Measurements from ENCODE around the gene KLHL10. TPM values are rescaled to one million over a fixed set of nuclear protein-coding genes. Genes with fewer than 3 reads are reported as not detected.

Gene KLHL10
- total RNA-seq, 1 experiment from 2014 or later, result not detected

DNA sequence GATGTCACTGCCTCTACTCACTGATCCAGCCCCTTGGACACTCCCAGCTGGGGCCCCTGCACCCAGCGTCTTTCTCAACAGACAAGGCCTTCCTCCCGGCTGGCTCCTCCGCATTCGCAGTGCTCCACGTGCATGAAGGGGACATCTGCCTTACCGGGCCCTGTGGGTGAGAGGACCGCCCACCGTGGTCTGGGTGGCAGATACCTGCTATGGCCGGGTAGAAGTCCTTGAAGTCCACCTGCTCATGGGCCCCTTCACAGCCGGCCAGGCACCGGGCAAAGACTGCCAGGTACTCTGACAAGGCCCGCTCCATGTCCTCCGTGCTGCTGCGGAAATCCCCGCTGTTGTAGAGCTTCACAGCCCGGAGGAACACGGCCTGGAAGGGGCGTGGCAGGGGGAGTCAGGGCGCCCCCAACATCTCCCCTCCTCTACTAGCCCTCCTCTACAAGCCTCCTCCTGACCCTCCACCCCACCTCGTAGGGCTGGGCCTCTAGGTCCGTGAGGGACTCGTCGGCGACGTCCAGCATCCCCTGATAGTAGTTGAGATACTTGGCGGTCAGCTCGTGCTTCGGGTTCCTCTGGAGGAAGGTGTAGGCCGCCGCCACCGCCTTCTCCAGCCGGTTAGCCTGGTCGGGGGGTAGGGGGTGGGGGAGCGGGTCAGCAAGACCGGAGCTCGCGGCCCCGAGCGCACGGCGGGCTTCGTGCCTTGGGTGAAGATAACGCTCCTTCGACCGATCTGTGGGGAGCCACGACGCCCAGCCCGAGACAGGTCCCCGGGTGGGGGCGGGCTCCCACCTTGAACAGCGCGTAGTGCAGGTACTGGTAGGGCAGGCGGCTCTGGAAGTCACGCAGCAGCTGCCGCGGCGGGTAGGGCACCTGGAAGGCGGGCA is 26.7 kb upstream of the KLHL10 start:
- no peak for DNase-seq
- no peaks in the 10 kb centered on the region for H3K9me3 ChIP-seq (replicated peaks)
- no peaks in the 10 kb centered on the region for H3K27me3 ChIP-seq
- no peak overlapping the region; the same call in 1 of the 2 replicates for H3K27ac ChIP-seq
- H3K4me1 ChIP-seq, result no peaks in the 10 kb centered on the region
- H3K36me3 ChIP-seq, result 0 out of 2 replicates have a peak, but pooled peaks cover 3% of the 10 kb centered on the region
- peak overlapping the region; percentile 72 for H3K4me3 ChIP-seq

DNA sequence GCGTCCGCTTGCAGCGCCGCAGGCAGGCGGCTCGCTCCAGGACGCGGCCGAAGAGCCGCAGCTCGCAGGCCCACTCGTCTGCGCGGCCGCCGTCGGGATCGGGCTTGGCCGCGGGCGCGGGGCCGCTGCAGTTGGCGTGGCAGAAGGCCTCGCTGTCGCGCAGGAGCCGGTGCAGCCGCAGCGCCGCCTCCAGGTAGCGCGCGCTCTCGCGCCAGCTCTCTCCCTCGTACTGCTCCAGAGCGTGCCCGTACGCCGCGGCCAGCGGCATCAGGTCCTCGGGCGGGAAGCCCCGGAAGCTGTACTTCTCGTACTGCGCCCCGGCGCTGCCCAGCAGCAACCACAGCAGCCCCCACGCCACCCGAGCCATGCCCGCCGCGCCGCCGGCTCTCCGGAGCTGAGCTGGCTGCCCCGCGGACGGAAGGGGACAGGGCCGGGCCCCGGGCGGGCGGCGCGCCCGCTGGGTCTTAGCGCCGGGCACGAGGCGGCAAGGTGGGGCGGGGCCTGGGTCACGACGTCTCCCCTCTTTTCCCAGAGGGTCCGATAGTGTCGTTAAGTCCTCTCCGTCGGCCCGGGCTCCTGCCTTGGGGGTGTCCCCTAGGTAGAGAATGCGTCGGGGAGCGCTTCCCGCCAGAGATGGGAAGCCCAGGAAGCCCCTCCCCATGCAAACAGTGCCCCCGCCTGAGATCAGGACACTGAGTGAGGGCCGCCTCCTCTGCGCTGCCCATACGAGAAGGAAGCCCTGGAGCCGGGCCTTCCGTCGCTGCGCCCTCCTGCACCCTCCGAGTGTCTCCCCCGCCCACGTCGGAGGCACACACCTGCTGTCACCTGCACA is 25.9 kb upstream of the KLHL10 start, which contains the start of gene P3H4:
Gene P3H4 (minus strand): TSS at position 401 of the 832 bp plus-strand sequence. CDS start 34 bp downstream, at position 367.
- no peaks in the 10 kb centered on the region for H3K9me3 ChIP-seq (replicated peaks)
- 0 out of 2 replicates have a peak, but pooled peaks cover 3% of the 10 kb centered on the region for H3K36me3 ChIP-seq
- H3K4me3 ChIP-seq, result peak within 1 kb of the TSS; percentile 72
- peak; percentile 71 to 78 for DNase-seq
- H3K4me1 ChIP-seq, result no peaks in the 10 kb centered on the region
- H3K27ac ChIP-seq, result peak within 1 kb of the TSS; percentile 53
- no peaks in the 10 kb centered on the region for H3K27me3 ChIP-seq

DNA sequence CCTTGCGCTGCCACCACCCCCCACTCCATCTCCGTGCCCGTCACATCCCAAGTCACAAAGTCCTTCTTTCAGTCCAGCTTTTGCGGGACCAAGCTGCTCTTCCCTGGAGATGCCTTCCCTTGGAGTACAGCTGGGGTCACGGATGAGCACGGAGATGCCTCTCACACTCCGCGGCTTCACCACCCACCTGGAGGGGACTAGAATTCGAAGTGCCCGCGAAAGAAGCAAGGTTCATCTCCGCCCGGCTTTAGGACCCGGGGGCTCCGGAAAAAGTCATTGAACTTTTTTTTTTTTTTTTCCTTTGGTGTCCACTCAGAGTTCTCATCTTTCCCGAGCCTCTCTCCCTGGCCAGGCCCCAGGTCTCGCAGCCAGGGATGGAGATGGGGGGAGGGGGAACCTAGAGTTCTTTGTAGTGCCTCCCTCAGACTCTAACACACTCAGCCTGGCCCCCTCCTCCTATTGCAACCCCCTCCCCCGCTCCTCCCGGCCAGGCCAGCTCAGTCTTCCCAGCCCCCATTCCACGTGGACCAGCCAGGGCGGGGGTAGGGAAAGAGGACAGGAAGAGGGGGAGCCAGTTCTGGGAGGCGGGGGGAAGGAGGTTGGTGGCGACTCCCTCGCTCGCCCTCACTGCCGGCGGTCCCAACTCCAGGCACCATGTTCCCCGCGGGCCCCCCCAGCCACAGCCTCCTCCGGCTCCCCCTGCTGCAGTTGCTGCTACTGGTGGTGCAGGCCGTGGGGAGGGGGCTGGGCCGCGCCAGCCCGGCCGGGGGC is 25.1 kb upstream of the KLHL10 start, which contains the start of gene FKBP10:
Gene FKBP10 (plus strand): TSS at position 624 of the 771 bp plus-strand sequence. CDS start 31 bp downstream, at position 655.
- no peaks in the 10 kb centered on the region for H3K27me3 ChIP-seq
- H3K9me3 ChIP-seq (replicated peaks), result no peaks in the 10 kb centered on the region
- H3K4me1 ChIP-seq, result no peaks in the 10 kb centered on the region
- peak within 1 kb of the TSS; percentile 72 for H3K4me3 ChIP-seq
- H3K27ac ChIP-seq, result peak within 1 kb of the TSS; percentile 53
- 0 out of 2 replicates have a peak, but pooled peaks cover 3% of the 10 kb centered on the region for H3K36me3 ChIP-seq
- peak; percentile 87 to 88 for DNase-seq

DNA sequence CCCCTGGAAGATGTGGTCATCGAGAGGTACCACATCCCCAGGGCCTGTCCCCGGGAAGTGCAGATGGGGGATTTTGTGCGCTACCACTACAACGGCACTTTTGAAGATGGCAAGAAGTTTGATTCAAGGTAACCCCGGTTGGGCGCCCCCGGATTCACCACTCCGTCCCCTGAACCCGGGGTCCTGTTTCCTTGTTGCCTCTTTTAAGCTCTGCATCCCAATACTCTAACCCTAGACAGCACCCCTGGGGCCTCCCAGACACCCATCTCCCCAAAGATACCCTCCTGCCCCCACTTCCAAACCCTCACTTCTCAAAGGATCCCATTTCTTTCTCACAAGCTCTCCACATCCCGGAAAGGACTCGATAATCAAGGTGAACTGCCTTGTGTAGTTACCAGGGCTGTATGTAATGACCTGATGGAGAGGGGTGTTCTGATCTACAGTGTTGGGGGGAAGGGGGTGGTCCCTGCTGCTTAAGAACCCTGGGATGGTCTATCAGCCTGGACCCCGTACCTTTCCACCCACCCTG is 24.4 kb upstream of the KLHL10 start:
- H3K27ac ChIP-seq, result peak overlapping the region; percentile 53
- no peaks in the 10 kb centered on the region for H3K27me3 ChIP-seq
- 0 out of 2 replicates have a peak, but pooled peaks cover 5% of the 10 kb centered on the region for H3K36me3 ChIP-seq
- no peaks in the 10 kb centered on the region for H3K9me3 ChIP-seq (replicated peaks)
- peak overlapping the region; percentile 72 for H3K4me3 ChIP-seq
- H3K4me1 ChIP-seq, result no peaks in the 10 kb centered on the region
- DNase-seq, result no peak

DNA sequence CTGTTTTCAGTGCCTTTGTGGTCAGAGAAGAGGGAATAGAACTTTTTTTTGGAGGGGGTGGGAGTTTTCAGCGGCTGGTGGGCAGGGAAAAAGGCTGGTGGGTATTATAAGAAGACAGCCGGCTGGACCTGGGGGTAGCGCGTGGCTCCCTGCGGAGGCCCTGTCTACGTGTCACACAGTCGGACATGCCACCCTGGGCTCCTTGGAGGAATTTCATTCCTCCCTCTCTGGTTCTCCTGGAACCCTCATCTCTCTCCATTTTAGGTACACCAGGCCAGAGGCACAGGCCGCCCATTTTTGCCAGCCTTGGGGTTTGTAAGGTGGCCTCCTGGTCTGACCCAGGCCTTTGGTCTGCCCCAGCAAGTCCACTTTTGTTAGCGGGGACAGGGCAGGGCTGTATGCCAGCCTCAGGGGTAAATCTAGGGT is 23.9 kb upstream of the KLHL10 start:
- H3K36me3 ChIP-seq, result peaks cover 5% of the 10 kb centered on the region; the same call in 1 of the 2 replicates

DNA sequence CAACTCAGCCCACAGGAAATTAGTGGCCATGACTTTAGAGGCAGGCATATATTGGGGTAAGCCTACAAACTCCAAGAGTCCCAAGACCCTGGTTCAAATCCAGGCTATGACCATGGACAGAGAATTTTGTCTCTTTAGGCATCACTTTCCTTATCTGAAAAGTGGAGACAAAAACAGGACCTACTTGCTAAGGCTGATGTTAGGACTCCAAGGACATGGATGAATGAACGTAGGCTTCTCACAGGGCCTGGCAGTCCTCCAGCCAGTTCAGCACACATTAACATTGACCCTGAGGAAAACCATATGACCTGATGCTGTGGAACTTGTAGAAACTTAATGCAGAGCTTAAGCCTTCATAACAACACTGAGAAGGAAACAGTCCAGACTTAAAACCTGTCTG is 23.4 kb upstream of the KLHL10 start:
- Histone ChIP-seq H3K27me3 (no peaks in the 10 kb centered on the region), H3K27ac (no peak overlapping the region)

More for the DNA sequence above, 23.9 kb upstream of the KLHL10 start:
- Histone ChIP-seq H3K9me3 (replicated peaks) (no peaks in the 10 kb centered on the region), H3K4me3 (peak overlapping the region; percentile 72), H3K27me3 (no peaks in the 10 kb centered on the region), H3K4me1 (no peaks in the 10 kb centered on the region), H3K27ac (no peak overlapping the region; the same call in 1 of the 2 replicates)
- DNase-seq, result no peak

DNA sequence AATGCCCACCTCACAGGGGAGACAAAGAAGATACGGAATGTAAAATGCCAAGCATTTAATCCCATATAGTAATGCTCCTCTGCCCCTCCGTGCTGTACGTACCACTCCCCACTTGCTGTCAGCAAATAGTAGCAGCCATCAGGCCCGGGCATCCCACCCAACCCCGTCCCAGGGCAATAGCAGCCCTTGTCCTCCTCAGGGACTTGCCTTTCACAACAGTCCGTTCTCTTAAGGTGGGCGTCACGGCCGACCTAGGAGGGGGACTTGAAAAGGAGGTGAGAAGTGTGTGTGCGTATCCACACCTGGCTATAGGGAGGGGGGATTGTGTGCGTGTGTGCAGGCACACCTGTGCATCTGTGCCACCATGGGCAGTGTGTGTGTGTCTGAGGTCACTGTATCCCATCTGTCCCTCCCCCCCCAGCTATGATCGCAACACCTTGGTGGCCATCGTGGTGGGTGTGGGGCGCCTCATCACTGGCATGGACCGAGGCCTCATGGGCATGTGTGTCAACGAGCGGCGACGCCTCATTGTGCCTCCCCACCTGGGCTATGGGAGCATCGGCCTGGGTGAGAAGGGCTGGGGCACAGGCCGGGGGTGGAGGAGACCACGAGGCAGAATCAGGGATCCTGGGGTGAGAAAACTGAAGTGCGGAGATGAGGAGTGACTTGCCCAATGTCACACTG is 20.8 kb upstream of the KLHL10 start:
- H3K36me3 ChIP-seq, result peaks cover 10% of the 10 kb centered on the region; the same call in 1 of the 2 replicates
- no peaks in the 10 kb centered on the region for H3K27me3 ChIP-seq
- no peaks in the 10 kb centered on the region for H3K9me3 ChIP-seq (replicated peaks)
- DNase-seq, result no peak
- H3K27ac ChIP-seq, result no peak overlapping the region
- no peaks in the 10 kb centered on the region for H3K4me1 ChIP-seq
- no peak overlapping the region for H3K4me3 ChIP-seq

More for the DNA sequence above, 23.4 kb upstream of the KLHL10 start:
- Histone ChIP-seq H3K9me3 (replicated peaks) (no peaks in the 10 kb centered on the region), H3K4me3 (peak overlapping the region; percentile 72), H3K4me1 (no peaks in the 10 kb centered on the region), H3K36me3 (peaks cover 5% of the 10 kb centered on the region; the same call in 1 of the 2 replicates)
- DNase-seq, result no peak

DNA sequence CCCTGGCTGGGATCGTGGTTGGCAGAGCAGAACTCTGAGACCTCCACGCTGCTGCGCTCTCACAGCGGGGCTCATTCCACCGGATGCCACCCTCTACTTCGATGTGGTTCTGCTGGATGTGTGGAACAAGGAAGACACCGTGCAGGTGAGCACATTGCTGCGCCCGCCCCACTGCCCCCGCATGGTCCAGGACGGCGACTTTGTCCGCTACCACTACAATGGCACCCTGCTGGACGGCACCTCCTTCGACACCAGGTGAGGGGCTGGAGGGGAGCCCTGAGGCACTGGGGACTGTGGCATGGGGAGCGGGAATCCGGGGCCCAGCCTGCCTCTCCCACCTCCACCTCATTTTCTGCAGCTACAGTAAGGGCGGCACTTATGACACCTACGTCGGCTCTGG is 19.6 kb upstream of the KLHL10 start:
- H3K9me3 ChIP-seq (replicated peaks), result no peaks in the 10 kb centered on the region
- H3K27ac ChIP-seq, result no peak overlapping the region
- no peaks in the 10 kb centered on the region for H3K27me3 ChIP-seq
- peaks cover 10% of the 10 kb centered on the region; the same call in 1 of the 2 replicates for H3K36me3 ChIP-seq
- no peaks in the 10 kb centered on the region for H3K4me1 ChIP-seq
- no peak for DNase-seq
- H3K4me3 ChIP-seq, result no peak overlapping the region

DNA sequence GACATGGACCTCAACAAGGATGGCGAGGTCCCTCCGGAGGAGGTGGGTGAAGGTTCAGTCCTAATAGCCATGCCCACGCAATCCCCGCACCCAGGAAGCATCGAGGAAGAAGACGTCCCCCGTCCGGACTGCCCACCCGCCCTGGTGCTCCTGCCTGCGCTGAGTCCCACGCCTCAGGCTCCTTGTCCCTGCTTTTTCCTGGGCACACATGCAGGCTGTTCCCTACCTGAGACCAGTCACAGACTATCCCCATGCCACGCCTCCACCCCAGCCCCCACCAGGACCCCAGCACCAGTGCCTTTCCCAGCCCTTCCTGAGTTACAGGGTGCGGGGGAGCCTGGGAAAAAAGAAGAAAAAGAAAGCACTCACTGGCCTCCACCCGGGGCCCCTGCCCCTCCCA is 15.8 kb upstream of the KLHL10 start:
- no peak overlapping the region for H3K4me3 ChIP-seq
- H3K27me3 ChIP-seq, result no peaks in the 10 kb centered on the region
- H3K36me3 ChIP-seq, result peaks cover 21% of the 10 kb centered on the region; the same call in 1 of the 2 replicates
- H3K4me1 ChIP-seq, result no peaks in the 10 kb centered on the region
- DNase-seq, result no peak
- no peaks in the 10 kb centered on the region for H3K9me3 ChIP-seq (replicated peaks)
- no peak overlapping the region for H3K27ac ChIP-seq

DNA sequence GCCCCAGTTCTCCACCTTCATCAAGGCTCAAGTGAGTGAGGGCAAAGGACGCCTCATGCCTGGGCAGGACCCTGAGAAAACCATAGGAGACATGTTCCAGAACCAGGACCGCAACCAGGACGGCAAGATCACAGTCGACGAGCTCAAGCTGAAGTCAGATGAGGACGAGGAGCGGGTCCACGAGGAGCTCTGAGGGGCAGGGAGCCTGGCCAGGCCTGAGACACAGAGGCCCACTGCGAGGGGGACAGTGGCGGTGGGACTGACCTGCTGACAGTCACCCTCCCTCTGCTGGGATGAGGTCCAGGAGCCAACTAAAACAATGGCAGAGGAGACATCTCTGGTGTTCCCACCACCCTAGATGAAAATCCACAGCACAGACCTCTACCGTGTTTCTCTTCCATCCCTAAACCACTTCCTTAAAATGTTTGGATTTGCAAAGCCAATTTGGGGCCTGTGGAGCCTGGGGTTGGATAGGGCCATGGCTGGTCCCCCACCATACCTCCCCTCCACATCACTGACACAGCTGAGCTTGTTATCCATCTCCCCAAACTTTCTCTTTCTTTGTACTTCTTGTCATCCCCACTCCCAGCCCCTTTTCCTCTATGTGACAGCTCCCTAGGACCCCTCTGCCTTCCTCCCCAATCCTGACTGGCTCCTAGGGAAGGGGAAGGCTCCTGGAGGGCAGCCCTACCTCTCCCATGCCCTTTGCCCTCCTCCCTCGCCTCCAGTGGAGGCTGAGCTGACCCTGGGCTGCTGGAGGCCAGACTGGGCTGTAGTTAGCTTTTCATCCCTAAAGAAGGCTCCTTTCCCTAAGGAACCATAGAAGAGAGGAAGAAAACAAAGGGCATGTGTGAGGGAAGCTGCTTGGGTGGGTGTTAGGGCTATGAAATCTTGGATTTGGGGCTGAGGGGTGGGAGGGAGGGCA is 15.1 kb upstream of the KLHL10 start:
- H3K9me3 ChIP-seq (replicated peaks), result no peaks in the 10 kb centered on the region
- H3K27me3 ChIP-seq, result no peaks in the 10 kb centered on the region
- peaks cover 24% of the 10 kb centered on the region; the same call in 1 of the 2 replicates for H3K36me3 ChIP-seq
- DNase-seq, result no peak
- no peak overlapping the region for H3K27ac ChIP-seq
- no peak overlapping the region for H3K4me3 ChIP-seq
- no peaks in the 10 kb centered on the region for H3K4me1 ChIP-seq

DNA sequence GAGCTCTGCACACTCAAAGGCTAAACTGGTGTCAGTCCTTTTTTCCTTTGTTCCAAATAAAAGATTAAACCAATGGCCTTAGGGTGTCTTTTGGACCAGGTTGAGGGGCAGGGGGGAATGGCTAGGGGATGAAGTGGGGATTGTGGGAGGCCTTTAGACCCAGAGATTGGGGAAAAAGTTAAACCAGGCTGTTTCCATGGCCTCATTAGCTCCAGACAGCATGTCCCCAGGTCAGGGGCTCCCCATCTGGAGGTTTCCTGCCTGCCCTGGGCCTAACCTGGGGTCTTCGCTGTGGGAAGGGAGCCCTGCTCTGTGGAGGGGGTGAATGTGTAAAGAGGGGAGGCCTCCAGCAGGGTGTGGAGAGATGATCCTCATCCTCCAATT is 14.5 kb upstream of the KLHL10 start:
- Histone ChIP-seq H3K4me1 (no peaks in the 10 kb centered on the region), H3K9me3 (replicated peaks) (no peaks in the 10 kb centered on the region), H3K27me3 (no peaks in the 10 kb centered on the region), H3K4me3 (no peak overlapping the region), H3K36me3 (peaks cover 25% of the 10 kb centered on the region; the same call in 1 of the 2 replicates), H3K27ac (no peak overlapping the region)
- DNase-seq, result no peak

DNA sequence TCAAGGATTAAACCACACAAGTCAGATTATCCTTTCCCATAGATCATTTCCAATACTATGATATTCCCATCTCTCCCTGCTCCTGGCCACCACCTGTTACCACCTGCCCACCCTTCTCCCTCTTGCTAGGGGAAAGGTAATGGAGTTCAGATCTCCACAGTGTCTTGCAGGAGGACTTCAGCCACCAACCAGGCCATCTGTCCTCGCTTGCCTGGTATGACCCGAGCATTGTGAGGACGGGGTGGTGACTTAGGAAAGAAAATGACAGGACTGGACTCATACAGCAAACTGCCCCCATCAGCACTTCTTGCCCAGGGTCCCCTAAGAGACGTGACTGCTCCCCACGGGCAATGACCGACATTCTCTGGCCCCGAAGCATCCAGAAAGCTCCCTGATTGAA is 14.0 kb upstream of the KLHL10 start:
- H3K36me3 ChIP-seq, result peaks cover 25% of the 10 kb centered on the region; the same call in 1 of the 2 replicates
- no peaks in the 10 kb centered on the region for H3K27me3 ChIP-seq
- no peaks in the 10 kb centered on the region for H3K4me1 ChIP-seq
- no peak for DNase-seq
- H3K4me3 ChIP-seq, result no peak overlapping the region
- H3K9me3 ChIP-seq (replicated peaks), result no peaks in the 10 kb centered on the region
- no peak overlapping the region for H3K27ac ChIP-seq
